HL-60/S4 treated with phorbol 12-myristate 13-acetate at 8.2 ng/mL for 4 days and 3 days (cell line): Measurements from ENCODE around the gene TEFM.
"Not testable (repeated sequence)": the region's sequence is repeated elsewhere in the genome, so short reads cannot be mapped to it uniquely, and the experiment has no call there.

Source experiments
- in situ Hi-C: fragments of 300-500 bp; cut with MboI; formaldehyde crosslinking; loops from 2 replicates; pipeline ENCODE4 v1.15.0; 2022; ENCODE audit warnings: low sequenced_read_pairs

Gene TEFM

GRCh38 chr17:30906101-30906911, at the start of gene TEFM:
TSS of gene TEFM (minus strand) at chr17:30906238. CDS start at chr17:30906198, 40 bp downstream.
- in situ Hi-C loops, result no loop called here

- in situ Hi-C loops, result no loop called here
Measured at GRCh38 chr17:30954046-30954830, 48.2 kb upstream of the TEFM start.

GRCh38 chr17:30952638-30953393, 46.8 kb upstream of the TEFM start:
- in situ Hi-C loops, result no loop called here

GRCh38 chr17:30950669-30951399, 44.8 kb upstream of the TEFM start:
- in situ Hi-C loops, result no loop called here

GRCh38 chr17:30950189-30950588, 44.2 kb upstream of the TEFM start:
- in situ Hi-C loops, result no loop called here

GRCh38 chr17:30947796-30948195, 41.8 kb upstream of the TEFM start:
- in situ Hi-C loops, result no loop called here

- in situ Hi-C loops, result no loop called here
Measured at GRCh38 chr17:30942308-30943079, 36.5 kb upstream of the TEFM start.

- in situ Hi-C loops, result no loop called here
Measured at GRCh38 chr17:30939051-30939689, 33.1 kb upstream of the TEFM start.

- in situ Hi-C loops, result no loop called here
Measured at GRCh38 chr17:30933966-30934365, 27.9 kb upstream of the TEFM start.

- in situ Hi-C loops, result not testable (repeated sequence)
Measured at GRCh38 chr17:30931582-30931981, 25.5 kb upstream of the TEFM start.

- in situ Hi-C loops, result no loop called here
Measured at GRCh38 chr17:30930495-30930894, 24.5 kb upstream of the TEFM start.

GRCh38 chr17:30929861-30930260, 23.8 kb upstream of the TEFM start:
- in situ Hi-C loops, result not testable (repeated sequence)

GRCh38 chr17:30929081-30929633, 23.1 kb upstream of the TEFM start:
- in situ Hi-C loops, result no loop called here

GRCh38 chr17:30928584-30928983, 22.5 kb upstream of the TEFM start:
- in situ Hi-C loops, result no loop called here

- in situ Hi-C loops, result no loop called here
Measured at GRCh38 chr17:30927756-30928155, 21.7 kb upstream of the TEFM start.

- in situ Hi-C loops, result no loop called here
Measured at GRCh38 chr17:30926516-30926915, 20.5 kb upstream of the TEFM start.

- in situ Hi-C loops, result no loop called here
Measured at GRCh38 chr17:30924341-30924740, 18.3 kb upstream of the TEFM start.

GRCh38 chr17:30922235-30923030, 16.4 kb upstream of the TEFM start:
- in situ Hi-C loops, result no loop called here
